SH-SY5Y (cell line): ENCODE data around the gene AKR1B1.

Experiments
- GATA2 ChIP-seq: IDR thresholded peaks from 2 replicates; pipeline ENCODE4 v1.6.1; 2011; ENCODE audit warnings: mild to moderate bottlenecking, low read depth, low read length
- GATA3 ChIP-seq: IDR thresholded peaks from 2 replicates; pipeline ENCODE4 v1.6.1; 2011; ENCODE audit warnings: low read depth, mild to moderate bottlenecking, low read length, moderate library complexity

DNA sequence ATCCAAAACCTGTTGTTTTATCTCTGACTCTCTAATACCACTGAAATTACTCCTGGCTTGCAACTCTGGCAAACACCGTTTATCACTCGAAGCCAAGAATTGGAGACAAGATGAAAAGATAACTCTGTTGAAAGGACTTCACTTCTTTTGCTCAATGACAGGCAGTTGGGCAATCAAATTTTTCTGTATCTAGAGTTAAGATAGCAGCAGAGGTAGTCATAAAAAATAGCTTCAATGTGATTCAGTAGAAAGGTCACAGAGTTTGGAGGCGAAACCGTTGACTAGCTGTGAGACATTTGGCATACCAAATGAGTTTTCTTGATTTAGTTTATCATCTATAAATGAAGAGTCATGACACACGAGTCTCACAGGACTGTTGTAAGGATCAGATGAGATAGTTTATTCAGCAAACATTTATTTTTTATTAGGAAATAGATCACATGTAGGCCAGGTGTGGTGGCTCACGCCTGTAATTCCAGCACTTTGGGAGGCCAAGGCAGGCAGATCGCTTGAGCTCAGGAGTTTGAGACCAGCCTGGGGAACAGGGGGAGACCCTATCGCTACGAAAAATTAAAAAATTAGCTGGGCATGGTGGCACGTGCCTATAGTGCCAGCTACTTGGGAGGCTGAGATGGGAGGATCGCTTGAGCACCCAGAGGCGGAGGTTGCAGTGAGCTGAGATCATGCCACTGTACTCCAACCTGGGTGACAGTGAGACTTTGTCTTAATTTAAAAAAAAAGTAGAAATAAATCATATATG, 23.6 kb downstream of the AKR1B1 start:
- TF ChIP-seq GATA2: no peak
- no peak for TF ChIP-seq GATA3
